Mesendoderm (in vitro differentiated cells): Measurements from ENCODE around the gene IKZF5.

Experiments used
- DNase-seq: peaks from one replicate; pipeline ENCODE4 v3.0.0; 2013
- H2AK5ac ChIP-seq: 2 replicates; pipeline ENCODE4 v1.6.1; 2013; ENCODE audit warnings: low read length, inconsistent platforms
- H2BK120ac ChIP-seq: 2 replicates; pipeline ENCODE4 v1.6.1; 2013; ENCODE audit warnings: low read depth, mild to moderate bottlenecking, low read length, moderate library complexity, mixed read lengths
- H2BK15ac ChIP-seq: replicated peaks from 2 replicates; pipeline ENCODE4 v1.6.1; 2013; ENCODE audit warnings: low read depth, mild to moderate bottlenecking, moderate library complexity
- H2BK5ac ChIP-seq: 2 replicates; pipeline ENCODE4 v1.6.1; 2013; ENCODE audit warnings: low read length, inconsistent platforms
- H3K18ac ChIP-seq: 2 replicates; pipeline ENCODE4 v1.6.1; 2013; ENCODE audit warnings: mild to moderate bottlenecking, low read length, mixed read lengths
- H3K23ac ChIP-seq: one replicate; pipeline ENCODE4 v1.6.1; 2013; ENCODE audit warnings: low read length
- H3K27ac ChIP-seq: 2 replicates; pipeline ENCODE4 v1.5.1; 2013; ENCODE audit warnings: low read depth, mild to moderate bottlenecking, inconsistent platforms, low read length, moderate library complexity
- H3K27me3 ChIP-seq: 2 replicates; pipeline ENCODE4 v1.6.1; 2013; ENCODE audit warnings: low read length, control low read depth, mild to moderate bottlenecking, inconsistent platforms; ENCODE audit not compliant: insufficient read depth, poor library complexity
- H3K36me3 ChIP-seq: 2 replicates; pipeline ENCODE4 v1.6.1; 2013; ENCODE audit warnings: low read length, inconsistent platforms; ENCODE audit not compliant: control insufficient read depth, insufficient read depth
- H3K4ac ChIP-seq: one replicate; pipeline ENCODE4 v1.6.1; 2013; ENCODE audit warnings: low read depth, mild to moderate bottlenecking, low read length, moderate library complexity
- H3K4me1 ChIP-seq: 2 replicates; pipeline ENCODE4 v1.6.1; 2013; ENCODE audit warnings: low read depth, low read length, inconsistent platforms; ENCODE audit not compliant: control insufficient read depth
- H3K4me2 ChIP-seq: 2 replicates; pipeline ENCODE4 v1.6.1; 2013; ENCODE audit warnings: low read length
- H3K4me3 ChIP-seq: 2 replicates; pipeline ENCODE4 v1.5.1; 2013; ENCODE audit warnings: mild to moderate bottlenecking, low read length
- H3K56ac ChIP-seq: one replicate; pipeline ENCODE4 v1.6.1; 2013; ENCODE audit warnings: low read length
- H3K79me1 ChIP-seq: 2 replicates; pipeline ENCODE4 v1.6.1; 2013; ENCODE audit warnings: low read length, inconsistent platforms
- H3K79me2 ChIP-seq: 2 replicates; pipeline ENCODE4 v1.6.1; 2013; ENCODE audit warnings: mild to moderate bottlenecking, low read length; ENCODE audit not compliant: control insufficient read depth, insufficient read depth
- H3K9ac ChIP-seq: 2 replicates; pipeline ENCODE4 v1.6.1; 2013; ENCODE audit warnings: low read length, inconsistent platforms
- H4K5ac ChIP-seq: one replicate; pipeline ENCODE4 v1.6.1; 2013; ENCODE audit warnings: low read length
- H4K8ac ChIP-seq: one replicate; pipeline ENCODE4 v1.6.1; 2013; ENCODE audit warnings: low read depth, mild to moderate bottlenecking, control low read depth, low read length, moderate library complexity
- WGBS: extraction: QIAGEN DNeasy Blood & Tissue Kit; methylation state at CpG from one replicate; pipeline ENCODE4 v1.1.7; 2013; ENCODE audit warnings: low lambda C conversion rate, missing lambda C conversion rate; ENCODE audit not compliant: insufficient coverage; ENCODE audit errors: extremely low coverage; 5-methylcytosine and 5-hydroxymethylcytosine counted together

IKZF5 gene

DNA sequence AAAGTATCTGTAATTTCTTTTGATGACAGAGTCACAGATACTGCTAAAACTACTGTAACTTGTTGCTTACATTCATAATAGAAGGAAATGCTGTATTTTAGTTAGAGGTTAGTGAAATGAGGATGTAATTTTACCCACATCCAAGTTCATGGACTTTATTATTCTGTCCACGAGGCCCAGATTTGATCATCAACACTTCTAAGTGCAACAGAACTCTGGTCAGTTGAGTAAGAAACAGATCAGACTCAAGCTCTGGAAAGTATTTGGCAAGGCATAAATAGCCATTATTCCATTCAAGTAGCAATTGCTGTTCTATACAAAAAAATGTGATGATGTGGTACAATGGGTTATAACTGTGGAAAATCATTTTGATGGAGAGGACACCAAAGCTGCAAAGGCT is 22.5 kb upstream of the IKZF5 start:
- no peak for DNase-seq
- no CpG with 5 or more reads among the region's 1 CpG for WGBS

DNA sequence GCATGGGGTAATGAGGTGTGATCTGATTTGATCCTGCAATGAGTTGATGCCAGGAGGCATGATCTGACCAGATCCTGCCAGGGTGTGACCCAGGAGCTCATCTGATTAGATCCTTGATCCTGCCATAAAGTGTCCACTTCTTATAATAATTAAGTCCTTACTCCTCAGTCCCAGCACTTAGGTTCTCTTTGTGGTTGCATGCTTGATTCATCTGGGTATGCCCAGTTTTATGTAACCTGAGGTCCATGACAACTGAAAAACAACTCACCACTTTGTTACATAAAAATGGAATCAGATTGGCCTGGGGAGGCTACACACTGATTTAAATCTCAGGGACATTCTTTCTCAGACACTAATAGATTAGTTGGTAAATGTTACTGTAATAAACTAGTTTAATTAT is 19.3 kb upstream of the IKZF5 start:
- no peak overlapping the region for H3K4me2 ChIP-seq
- H4K8ac ChIP-seq, result no peak overlapping the region
- no peaks in the 10 kb centered on the region for H3K79me1 ChIP-seq
- no peak overlapping the region for H3K23ac ChIP-seq
- no peak overlapping the region for H3K18ac ChIP-seq
- no peak overlapping the region for H2AK5ac ChIP-seq
- no peak overlapping the region for H2BK15ac ChIP-seq
- no peak overlapping the region for H3K27ac ChIP-seq
- no peaks in the 10 kb centered on the region for H3K36me3 ChIP-seq
- no peak overlapping the region for H3K4me3 ChIP-seq
- no peak overlapping the region for H3K56ac ChIP-seq
- no peak for DNase-seq
- H3K4me1 ChIP-seq, result no peaks in the 10 kb centered on the region
- H2BK5ac ChIP-seq, result no peak overlapping the region
- H3K27me3 ChIP-seq, result no peaks in the 10 kb centered on the region
- no peak overlapping the region for H4K5ac ChIP-seq
- no peak overlapping the region for H3K4ac ChIP-seq
- no peak overlapping the region for H3K9ac ChIP-seq
- no peak overlapping the region for H2BK120ac ChIP-seq
- no peaks in the 10 kb centered on the region for H3K79me2 ChIP-seq

More for the DNA sequence above, 22.5 kb upstream of the IKZF5 start:
- no peaks in the 10 kb centered on the region for H3K79me1 ChIP-seq
- H3K27me3 ChIP-seq, result no peaks in the 10 kb centered on the region
- H2AK5ac ChIP-seq, result no peak overlapping the region
- H3K56ac ChIP-seq, result no peak overlapping the region
- no peaks in the 10 kb centered on the region for H3K79me2 ChIP-seq
- H3K4me2 ChIP-seq, result no peak overlapping the region
- no peak overlapping the region for H3K27ac ChIP-seq
- H4K5ac ChIP-seq, result no peak overlapping the region
- H2BK120ac ChIP-seq, result no peak overlapping the region
- no peak overlapping the region for H3K4ac ChIP-seq
- no peaks in the 10 kb centered on the region for H3K36me3 ChIP-seq
- no peak overlapping the region for H3K9ac ChIP-seq
- no peaks in the 10 kb centered on the region for H3K4me1 ChIP-seq
- no peak overlapping the region for H4K8ac ChIP-seq
- no peak overlapping the region for H2BK5ac ChIP-seq
- H3K23ac ChIP-seq, result no peak overlapping the region
- no peak overlapping the region for H3K4me3 ChIP-seq
- H3K18ac ChIP-seq, result no peak overlapping the region
- H2BK15ac ChIP-seq, result no peak overlapping the region

DNA sequence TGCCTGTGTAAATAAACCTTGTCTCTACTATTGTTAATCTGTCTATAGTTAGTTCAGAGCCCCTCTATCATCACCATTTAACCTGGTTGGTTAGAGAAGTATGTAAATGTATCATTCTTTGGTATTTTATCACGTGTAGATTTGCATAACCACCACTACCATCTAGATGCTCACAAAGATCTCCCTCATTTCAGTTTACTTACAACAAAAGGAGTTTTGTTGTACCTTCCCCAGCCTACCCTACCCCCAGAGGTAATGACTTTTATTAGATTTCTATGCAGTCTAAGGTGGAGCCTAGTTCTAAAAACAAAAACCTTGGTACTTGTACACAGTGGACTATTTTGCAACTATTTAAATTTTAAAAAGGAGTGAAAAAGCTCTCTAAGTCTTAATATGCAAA is 17.7 kb upstream of the IKZF5 start:
- Histone ChIP-seq H3K4me3 (no peak overlapping the region), H3K4me1 (no peaks in the 10 kb centered on the region), H3K9ac (no peak overlapping the region), H2BK15ac (no peak overlapping the region), H4K8ac (no peak overlapping the region), H3K56ac (no peak overlapping the region), H3K27me3 (no peaks in the 10 kb centered on the region), H3K18ac (no peak overlapping the region), H2BK5ac (no peak overlapping the region), H3K4ac (no peak overlapping the region), H3K79me2 (no peaks in the 10 kb centered on the region), H3K27ac (no peak overlapping the region), H3K79me1 (no peaks in the 10 kb centered on the region), H4K5ac (no peak overlapping the region), H3K23ac (no peak overlapping the region), H3K36me3 (no peaks in the 10 kb centered on the region), H2AK5ac (no peak overlapping the region), H2BK120ac (no peak overlapping the region), H3K4me2 (no peak overlapping the region)
- no peak for DNase-seq
- whole genome bisulfite sequencing, result no CpG with 5 or more reads among the region's 1 CpG

DNA sequence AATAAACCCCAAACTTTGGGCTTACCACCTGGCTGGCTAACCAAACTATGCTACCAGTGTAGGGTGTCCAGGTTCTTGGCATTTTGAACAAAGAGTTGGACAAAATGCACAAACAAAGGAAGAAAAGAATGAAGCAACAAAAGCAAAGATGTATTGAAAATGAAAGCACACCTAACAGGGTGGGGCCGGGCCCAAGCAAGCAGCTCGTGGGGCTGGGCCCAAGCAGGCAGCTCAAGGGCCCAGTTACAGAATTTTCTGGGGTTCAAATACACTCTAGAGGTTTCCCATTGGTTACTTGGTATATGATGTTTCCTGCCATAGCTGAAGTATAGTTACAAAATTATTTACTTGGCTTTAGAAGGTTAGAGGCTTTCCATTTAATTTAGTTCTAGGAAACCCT is 15.9 kb upstream of the IKZF5 start:
- Histone ChIP-seq H3K56ac (no peak overlapping the region), H3K9ac (no peak overlapping the region), H2BK5ac (no peak overlapping the region), H3K79me2 (no peaks in the 10 kb centered on the region), H2BK120ac (no peak overlapping the region), H3K4me2 (no peak overlapping the region), H3K4me1 (no peaks in the 10 kb centered on the region), H4K5ac (no peak overlapping the region), H3K23ac (no peak overlapping the region), H3K4ac (no peak overlapping the region), H3K4me3 (no peak overlapping the region), H3K18ac (no peak overlapping the region), H2AK5ac (no peak overlapping the region), H3K27me3 (no peaks in the 10 kb centered on the region), H2BK15ac (no peak overlapping the region), H4K8ac (no peak overlapping the region), H3K36me3 (no peaks in the 10 kb centered on the region), H3K79me1 (no peaks in the 10 kb centered on the region), H3K27ac (no peak overlapping the region)
- WGBS, result no CpG with 5 or more reads among the region's 2 CpGs
- no peak for DNase-seq

DNA sequence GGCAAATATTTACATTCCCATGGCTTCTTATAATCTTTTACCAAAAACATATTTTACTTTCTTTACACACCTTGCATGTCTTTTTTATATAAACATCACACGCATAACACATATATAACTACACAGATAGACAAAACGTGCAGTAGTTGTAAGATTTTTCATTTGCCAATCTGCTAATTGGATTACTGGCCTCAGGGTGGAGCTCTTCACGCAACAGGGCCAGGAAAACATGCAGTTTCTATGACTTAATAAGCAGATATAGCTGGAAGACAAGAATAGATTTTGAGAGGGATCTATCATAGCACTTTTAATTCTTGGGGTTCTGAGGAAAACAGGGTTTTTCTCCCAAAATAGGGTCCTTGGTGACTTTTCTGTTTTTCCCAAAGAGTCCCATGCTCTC is 12.9 kb upstream of the IKZF5 start:
- no peaks in the 10 kb centered on the region for H3K79me2 ChIP-seq
- H2AK5ac ChIP-seq, result no peak overlapping the region
- no peak for DNase-seq
- H3K4me1 ChIP-seq, result peaks cover under 1% of the 10 kb centered on the region
- H3K79me1 ChIP-seq, result no peaks in the 10 kb centered on the region
- 100% methylated on average over 1 of the region's 3 CpGs for WGBS
- H2BK120ac ChIP-seq, result no peak overlapping the region
- H3K27ac ChIP-seq, result no peak overlapping the region
- no peak overlapping the region for H3K4me2 ChIP-seq
- H4K5ac ChIP-seq, result no peak overlapping the region
- no peak overlapping the region for H3K4me3 ChIP-seq
- no peak overlapping the region for H3K56ac ChIP-seq
- H3K9ac ChIP-seq, result no peak overlapping the region
- no peak overlapping the region for H2BK15ac ChIP-seq
- no peaks in the 10 kb centered on the region for H3K27me3 ChIP-seq
- H3K18ac ChIP-seq, result no peak overlapping the region
- H3K4ac ChIP-seq, result no peak overlapping the region
- no peak overlapping the region for H4K8ac ChIP-seq
- H2BK5ac ChIP-seq, result no peak overlapping the region
- H3K23ac ChIP-seq, result no peak overlapping the region
- no peaks in the 10 kb centered on the region for H3K36me3 ChIP-seq

DNA sequence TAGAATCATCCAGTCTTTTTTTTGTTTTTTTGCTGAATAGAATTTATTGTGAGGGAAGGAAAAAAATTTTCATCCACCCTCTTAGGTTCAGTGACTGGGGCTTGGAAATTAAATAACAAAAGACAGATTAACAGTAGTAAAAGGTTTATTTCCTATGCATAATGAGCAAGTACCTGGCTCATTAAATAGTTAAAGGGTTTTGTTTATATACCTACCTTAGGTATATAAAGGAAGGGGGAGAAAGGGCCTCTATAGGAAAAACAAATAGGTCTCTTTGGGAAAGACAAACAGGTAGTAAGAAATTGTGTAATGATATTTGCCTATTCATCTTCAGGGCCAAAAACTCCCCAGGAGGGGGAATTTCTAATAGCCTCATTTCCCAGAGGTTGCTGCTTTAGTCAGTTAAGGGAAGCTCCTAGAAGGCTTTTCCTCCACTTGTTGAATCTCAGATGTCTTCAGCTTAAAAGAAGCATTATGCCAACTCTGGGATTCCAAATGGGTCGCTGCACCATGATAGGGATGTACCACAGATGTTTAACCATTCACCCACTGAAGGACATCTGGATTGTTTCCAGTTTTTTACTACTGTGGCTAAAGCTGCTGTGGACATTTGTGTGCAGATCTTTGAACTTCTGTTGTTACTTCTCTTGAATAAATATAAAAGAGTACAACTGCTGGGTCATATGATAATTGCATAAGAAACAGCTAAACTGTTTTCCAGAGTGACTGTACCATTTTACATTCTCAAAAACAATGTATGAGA is 11.5 kb upstream of the IKZF5 start:
- no peak for DNase-seq
- no peak overlapping the region for H3K9ac ChIP-seq
- no peaks in the 10 kb centered on the region for H3K36me3 ChIP-seq
- H3K4me1 ChIP-seq, result peaks cover 2% of the 10 kb centered on the region
- no peak overlapping the region for H3K27ac ChIP-seq
- H3K18ac ChIP-seq, result no peak overlapping the region
- no peak overlapping the region for H3K4me2 ChIP-seq
- H3K23ac ChIP-seq, result no peak overlapping the region
- no peak overlapping the region for H2AK5ac ChIP-seq
- H3K79me2 ChIP-seq, result no peaks in the 10 kb centered on the region
- H3K27me3 ChIP-seq, result no peaks in the 10 kb centered on the region
- H2BK5ac ChIP-seq, result no peak overlapping the region
- no peak overlapping the region for H3K4me3 ChIP-seq
- no peaks in the 10 kb centered on the region for H3K79me1 ChIP-seq
- WGBS, result no CpG with 5 or more reads among the region's 1 CpG
- H2BK15ac ChIP-seq, result no peak overlapping the region
- H4K8ac ChIP-seq, result no peak overlapping the region
- no peak overlapping the region for H3K56ac ChIP-seq
- H3K4ac ChIP-seq, result no peak overlapping the region
- H4K5ac ChIP-seq, result no peak overlapping the region
- no peak overlapping the region for H2BK120ac ChIP-seq
